Activated naive CD8-positive, alpha-beta T cell treated with anti-CD3 and anti-CD28 coated beads for 36 hours (primary cell): Measurements from ENCODE around the gene CCDC63. TPM values are rescaled to one million over a fixed set of nuclear protein-coding genes. Genes with fewer than 3 reads are reported as not detected.

ENCODE experiments used
- DNase-seq: peaks from one replicate; pipeline ENCODE4 v3.0.0; 2021
- H3K27ac Mint-ChIP-seq: one replicate; pipeline ENCODE4 v1.8.0; 2022; ENCODE audit warnings: mild to moderate bottlenecking, moderate library complexity, mixed read lengths
- H3K27me3 Mint-ChIP-seq: one replicate; pipeline ENCODE4 v1.8.0; 2022; ENCODE audit warnings: mild to moderate bottlenecking, mixed read lengths
- H3K36me3 Mint-ChIP-seq: one replicate; pipeline ENCODE4 v1.8.0; 2021; ENCODE audit warnings: mild to moderate bottlenecking, mixed read lengths
- H3K4me1 Mint-ChIP-seq: one replicate; pipeline ENCODE4 v1.8.0; 2021; ENCODE audit warnings: mixed read lengths
- H3K4me3 Mint-ChIP-seq: one replicate; pipeline ENCODE4 v1.8.0; 2022; ENCODE audit warnings: mild to moderate bottlenecking, moderate library complexity, mixed read lengths
- H3K9me3 Mint-ChIP-seq: one replicate; pipeline ENCODE4 v1.8.0; 2022; ENCODE audit warnings: mixed read lengths
- total RNA-seq, 2 experiments: library from RNA; stranded (reverse); gene quantifications; one replicate each; pipeline ENCODE4 v1.2.3, GENCODE V29; 2021

Gene CCDC63
- total RNA-seq, 2 experiments from 2014 or later, result not detected

DNA sequence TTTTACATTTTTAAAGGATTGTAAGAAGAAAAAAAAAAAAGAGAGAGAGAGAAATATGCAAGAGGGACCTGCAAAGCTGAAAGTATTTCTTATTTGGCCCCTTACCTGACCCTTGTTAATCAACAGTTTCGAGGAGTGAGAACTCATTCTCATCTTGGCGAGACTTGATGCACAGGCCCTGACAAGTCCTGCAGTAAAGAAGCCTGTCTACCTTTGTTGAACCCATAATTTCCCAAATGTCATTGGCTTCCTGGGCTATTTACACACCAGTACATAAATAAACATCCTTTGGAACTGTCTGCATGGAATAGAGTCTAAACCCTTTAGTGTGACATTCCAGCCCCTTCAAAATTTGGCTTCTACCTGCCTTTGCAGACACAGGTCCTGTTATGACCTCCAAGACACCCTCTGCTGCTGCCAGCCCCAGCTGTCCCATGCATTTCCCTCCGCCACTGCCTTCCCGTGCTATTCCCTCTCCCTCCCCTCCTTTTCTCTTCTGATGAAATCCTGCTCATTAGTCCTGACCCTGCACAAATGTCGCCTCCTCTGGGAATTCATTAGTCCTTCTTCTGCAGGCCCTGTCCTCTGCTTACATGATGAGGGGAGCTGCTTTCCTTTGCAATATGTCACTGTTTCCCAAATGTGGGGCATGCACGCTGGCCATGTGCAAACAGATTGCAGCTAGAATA is 38.5 kb downstream of the CCDC63 start:
- Mint-ChIP-seq H3K27me3 (no peaks in the 10 kb centered on the region), H3K27ac (no peak overlapping the region), H3K4me1 (peaks cover 4% of the 10 kb centered on the region), H3K4me3 (no peak overlapping the region), H3K36me3 (no peaks in the 10 kb centered on the region), H3K9me3 (no peaks in the 10 kb centered on the region)
- DNase-seq, result no peak

DNA sequence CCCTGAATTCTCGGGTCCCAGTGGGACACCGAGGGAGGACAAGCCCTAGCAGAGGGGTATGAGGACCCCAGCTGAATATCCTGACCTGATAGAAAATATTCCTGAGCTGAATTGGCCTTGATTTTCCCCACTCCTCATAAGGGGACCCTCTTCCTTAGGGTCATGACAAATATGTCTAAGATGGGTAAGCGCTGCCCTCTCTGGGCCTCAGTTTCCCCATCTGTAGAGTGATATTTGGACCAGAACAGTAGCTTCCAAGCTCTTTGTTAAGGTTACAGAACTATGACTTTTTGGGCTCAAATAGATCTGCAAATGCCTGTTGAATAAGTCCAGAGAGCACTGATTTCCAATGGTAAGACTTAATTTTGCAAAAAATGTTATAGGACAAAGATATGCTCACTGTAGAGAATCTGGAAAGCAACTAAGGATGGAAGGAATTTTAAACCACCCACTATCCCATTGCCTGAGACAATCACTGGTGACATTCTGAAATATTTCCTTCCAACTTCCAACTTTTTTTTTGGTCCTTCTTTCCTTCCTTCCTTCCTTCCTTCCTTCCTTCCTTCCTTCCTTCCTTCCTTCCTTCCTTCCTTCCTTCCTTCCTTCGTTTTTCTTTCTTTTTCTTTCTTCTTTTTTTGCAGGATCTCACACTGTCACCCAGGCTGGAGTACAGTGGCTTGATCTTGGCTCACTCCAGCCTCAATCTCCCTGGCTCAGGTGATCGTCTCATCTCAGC is 41.6 kb downstream of the CCDC63 start:
- Mint-ChIP-seq H3K9me3 (no peaks in the 10 kb centered on the region), H3K4me3 (peak overlapping the region; percentile 84), H3K36me3 (no peaks in the 10 kb centered on the region), H3K4me1 (peaks cover 9% of the 10 kb centered on the region), H3K27ac (no peak overlapping the region), H3K27me3 (peaks cover 6% of the 10 kb centered on the region)
- no peak for DNase-seq

DNA sequence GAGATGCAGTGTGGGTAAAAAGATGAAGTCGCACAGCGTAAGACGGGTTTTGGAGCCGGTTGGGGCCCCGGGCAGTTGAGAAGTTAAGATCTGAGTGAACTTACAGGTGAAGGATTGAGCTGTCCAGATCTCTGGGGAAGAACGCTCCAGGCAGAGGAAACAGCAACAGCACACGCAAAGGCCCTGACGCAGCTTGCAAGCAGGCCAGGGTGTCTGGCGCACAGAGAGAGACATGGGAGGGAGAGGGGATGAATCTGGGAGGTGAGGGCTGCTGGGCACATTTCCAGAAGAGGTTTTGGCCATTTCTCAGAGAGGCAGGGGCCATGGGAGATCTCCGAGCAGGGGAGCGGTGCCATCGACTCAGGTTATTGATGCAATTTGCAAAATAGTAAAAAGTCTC is 42.6 kb downstream of the CCDC63 start:
- peaks cover 13% of the 10 kb centered on the region for H3K27me3 Mint-ChIP-seq

DNA sequence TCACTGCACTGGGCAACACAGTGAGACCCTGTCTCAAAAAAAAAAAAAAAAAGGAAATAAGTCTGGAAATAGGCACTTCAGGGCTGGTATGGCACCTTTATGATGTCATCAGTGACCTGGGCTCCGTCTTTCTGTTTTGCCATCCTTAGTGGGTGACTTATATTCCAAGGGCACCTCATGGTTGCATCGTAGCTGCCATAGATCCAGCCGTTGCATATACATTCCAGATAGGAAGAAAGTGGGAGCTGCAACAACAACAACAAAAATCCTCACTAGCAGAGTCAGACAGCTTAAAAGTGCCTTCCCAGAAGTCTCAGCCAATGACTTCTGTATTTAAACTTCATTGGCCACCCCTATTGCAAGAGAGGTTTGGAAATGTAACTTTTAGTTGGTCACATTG is 47.2 kb downstream of the CCDC63 start:
- peaks cover 23% of the 10 kb centered on the region for H3K27me3 Mint-ChIP-seq
- H3K4me3 Mint-ChIP-seq, result no peak overlapping the region
- peaks cover 15% of the 10 kb centered on the region for H3K4me1 Mint-ChIP-seq
- no peak overlapping the region for H3K27ac Mint-ChIP-seq
- no peaks in the 10 kb centered on the region for H3K36me3 Mint-ChIP-seq
- no peak for DNase-seq
- H3K9me3 Mint-ChIP-seq, result no peaks in the 10 kb centered on the region

More for the DNA sequence above, 42.6 kb downstream of the CCDC63 start:
- Mint-ChIP-seq H3K4me3 (no peak overlapping the region), H3K27ac (no peak overlapping the region), H3K36me3 (no peaks in the 10 kb centered on the region), H3K9me3 (no peaks in the 10 kb centered on the region), H3K4me1 (peaks cover 14% of the 10 kb centered on the region)
- no peak for DNase-seq

DNA sequence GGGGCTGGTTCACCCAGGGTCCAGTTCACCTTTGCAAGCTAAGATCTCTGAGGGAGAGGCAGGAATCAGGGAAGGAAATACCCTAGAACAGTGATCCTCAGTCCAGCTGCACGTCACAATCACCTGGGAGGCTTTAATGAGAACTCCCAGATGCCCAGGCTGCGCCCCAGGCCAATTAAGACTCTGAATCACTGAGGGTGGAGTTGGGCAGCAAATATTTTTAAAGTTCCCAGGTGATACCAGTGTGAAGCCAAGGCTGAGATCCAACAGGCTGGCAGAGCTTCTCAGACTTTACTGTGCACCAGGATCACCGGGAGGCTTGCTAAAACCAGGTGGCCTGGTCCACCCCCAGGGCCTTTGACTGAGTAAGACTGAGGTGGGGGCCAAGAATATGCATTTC is 49.8 kb downstream of the CCDC63 start:
- Mint-ChIP-seq H3K27me3 (peaks cover 23% of the 10 kb centered on the region), H3K27ac (no peak overlapping the region), H3K36me3 (no peaks in the 10 kb centered on the region), H3K9me3 (no peaks in the 10 kb centered on the region), H3K4me1 (peaks cover 15% of the 10 kb centered on the region), H3K4me3 (no peak overlapping the region)
- DNase-seq, result no peak

DNA sequence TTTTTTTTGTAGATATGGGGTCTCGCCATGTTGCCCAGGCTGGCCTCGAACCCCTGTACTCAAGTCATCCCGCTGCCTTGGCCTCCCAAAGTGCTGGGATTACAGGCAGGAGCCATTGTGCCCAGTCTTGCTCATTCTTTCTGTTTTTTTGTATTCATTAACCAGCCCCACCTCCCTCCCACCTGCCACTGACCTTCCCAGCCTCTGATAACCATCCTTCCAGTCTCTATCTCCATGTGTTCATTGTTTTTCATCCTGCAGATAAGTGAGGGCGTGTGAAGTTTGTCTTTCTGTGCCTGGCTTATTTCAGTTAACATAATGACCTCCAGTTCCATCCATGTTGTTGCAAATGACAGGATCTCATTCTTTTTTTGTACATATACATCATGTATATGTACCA is 54.6 kb downstream of the CCDC63 start:
- Mint-ChIP-seq H3K4me3 (no peak overlapping the region), H3K27me3 (no peaks in the 10 kb centered on the region), H3K4me1 (no peaks in the 10 kb centered on the region), H3K36me3 (no peaks in the 10 kb centered on the region), H3K27ac (no peak overlapping the region), H3K9me3 (no peaks in the 10 kb centered on the region)
- DNase-seq, result no peak

DNA sequence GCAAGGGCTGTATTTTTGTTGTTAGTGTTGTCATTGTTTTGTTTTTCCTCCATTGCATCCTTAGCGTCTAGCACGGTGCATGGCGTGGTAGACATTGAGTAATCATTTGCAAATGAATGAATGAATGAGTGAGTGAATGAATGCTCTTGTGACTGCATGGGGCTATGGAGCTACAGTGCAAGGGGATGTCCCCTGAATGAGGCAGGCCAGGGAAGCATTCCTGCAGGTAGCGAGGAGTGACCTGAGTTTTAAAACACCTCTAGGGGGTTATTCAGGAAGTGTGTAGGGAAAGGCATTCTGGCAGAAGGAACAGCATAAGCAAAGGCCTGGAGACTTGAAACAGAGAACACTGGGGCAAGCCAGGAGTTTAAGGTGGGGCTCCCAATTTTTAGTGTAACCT is 56.7 kb downstream of the CCDC63 start:
- no peak for DNase-seq
- Mint-ChIP-seq H3K4me1 (no peaks in the 10 kb centered on the region), H3K9me3 (no peaks in the 10 kb centered on the region), H3K36me3 (no peaks in the 10 kb centered on the region), H3K4me3 (no peak overlapping the region), H3K27me3 (no peaks in the 10 kb centered on the region), H3K27ac (no peak overlapping the region)

DNA sequence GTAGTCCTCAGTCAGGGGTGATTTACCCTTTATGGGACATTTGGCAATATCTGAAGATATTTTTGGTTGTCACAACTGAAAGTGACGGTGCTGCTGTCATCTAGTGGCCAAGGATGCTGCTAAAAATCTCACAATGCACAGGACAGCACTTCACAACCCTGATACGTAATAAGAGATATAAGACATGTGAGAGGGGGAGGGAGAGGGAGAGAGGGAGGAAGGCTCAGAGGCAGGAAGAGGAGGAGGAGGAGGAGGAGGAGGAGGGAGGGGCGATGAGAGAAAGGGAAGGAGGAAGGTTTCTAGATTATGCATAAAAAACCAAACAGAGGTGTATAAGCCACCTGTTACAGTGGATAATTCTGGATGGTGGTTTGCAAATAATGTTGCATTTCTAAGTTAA is 59.3 kb downstream of the CCDC63 start:
- no peak for DNase-seq
- Mint-ChIP-seq H3K4me1 (no peaks in the 10 kb centered on the region), H3K27me3 (no peaks in the 10 kb centered on the region), H3K27ac (no peak overlapping the region), H3K36me3 (no peaks in the 10 kb centered on the region), H3K4me3 (no peak overlapping the region), H3K9me3 (no peaks in the 10 kb centered on the region)

DNA sequence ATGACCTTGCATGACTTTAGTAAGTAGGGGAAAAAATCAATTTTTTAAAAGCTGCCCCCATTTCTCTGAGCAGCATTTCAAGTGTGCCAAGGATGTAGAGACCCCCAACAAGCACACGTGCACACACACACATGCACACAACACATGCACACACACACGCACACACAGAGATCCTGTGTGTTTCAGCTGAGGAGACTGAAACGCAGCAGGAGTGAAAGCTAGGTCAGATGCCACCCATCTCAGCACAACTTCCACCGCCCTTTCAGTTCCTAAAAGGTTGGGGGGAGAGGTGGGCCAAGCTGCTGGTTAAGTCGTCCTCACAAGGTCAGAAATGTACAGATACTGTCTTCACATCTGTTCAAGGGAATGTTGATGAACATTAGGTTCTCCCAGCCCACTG is 59.7 kb downstream of the CCDC63 start:
- H3K4me1 Mint-ChIP-seq, result no peaks in the 10 kb centered on the region
- no peaks in the 10 kb centered on the region for H3K9me3 Mint-ChIP-seq

DNA sequence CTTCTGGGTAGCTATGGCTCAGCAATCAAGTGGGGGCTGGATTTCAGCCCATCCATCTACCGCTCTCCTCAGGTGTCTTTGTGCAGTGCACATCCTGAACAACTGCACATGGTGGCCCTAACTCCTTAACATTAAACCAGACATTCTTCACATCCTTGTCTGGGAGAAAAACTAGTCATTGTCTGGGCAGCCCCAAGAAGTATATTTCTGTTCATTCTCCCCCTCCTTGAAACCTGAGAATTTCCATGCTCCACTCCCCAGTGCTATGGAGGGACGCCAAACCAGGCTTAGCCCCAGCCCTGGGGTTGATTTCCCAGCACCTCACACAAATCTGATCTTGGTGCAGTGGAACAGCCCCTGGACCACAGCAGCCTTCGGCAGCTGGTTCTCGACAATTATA is 60.2 kb downstream of the CCDC63 start:
- Mint-ChIP-seq H3K4me1 (no peaks in the 10 kb centered on the region), H3K27ac (no peak overlapping the region), H3K4me3 (no peak overlapping the region), H3K9me3 (no peaks in the 10 kb centered on the region), H3K36me3 (no peaks in the 10 kb centered on the region), H3K27me3 (no peaks in the 10 kb centered on the region)
- no peak for DNase-seq

More for the DNA sequence above, 59.7 kb downstream of the CCDC63 start:
- no peak overlapping the region for H3K27ac Mint-ChIP-seq
- DNase-seq, result no peak
- no peaks in the 10 kb centered on the region for H3K27me3 Mint-ChIP-seq
- H3K4me3 Mint-ChIP-seq, result no peak overlapping the region
- no peaks in the 10 kb centered on the region for H3K36me3 Mint-ChIP-seq

DNA sequence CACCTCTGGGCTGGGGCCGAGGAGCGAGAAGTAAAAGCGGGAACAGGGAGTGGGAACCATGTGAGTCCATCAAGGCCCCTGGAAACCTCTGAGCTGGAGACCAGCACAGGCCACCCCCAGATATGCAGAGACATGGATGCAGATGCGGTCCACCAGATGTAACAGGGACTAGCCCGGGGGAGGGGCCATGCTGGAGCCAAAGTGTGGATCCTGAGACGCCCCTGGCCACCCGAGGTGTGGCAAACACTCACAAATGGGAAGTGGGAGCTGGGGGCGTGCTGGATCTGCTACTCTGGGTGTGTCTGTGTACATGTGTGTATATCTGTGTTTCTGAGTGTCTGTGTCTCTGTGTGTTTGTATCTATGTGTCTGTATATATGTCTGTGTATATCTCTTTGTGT is 60.8 kb downstream of the CCDC63 start:
- DNase-seq, result no peak
- H3K36me3 Mint-ChIP-seq, result no peaks in the 10 kb centered on the region
- no peak overlapping the region for H3K27ac Mint-ChIP-seq
- H3K27me3 Mint-ChIP-seq, result no peaks in the 10 kb centered on the region
- H3K9me3 Mint-ChIP-seq, result no peaks in the 10 kb centered on the region
- H3K4me3 Mint-ChIP-seq, result no peak overlapping the region
- H3K4me1 Mint-ChIP-seq, result no peaks in the 10 kb centered on the region

DNA sequence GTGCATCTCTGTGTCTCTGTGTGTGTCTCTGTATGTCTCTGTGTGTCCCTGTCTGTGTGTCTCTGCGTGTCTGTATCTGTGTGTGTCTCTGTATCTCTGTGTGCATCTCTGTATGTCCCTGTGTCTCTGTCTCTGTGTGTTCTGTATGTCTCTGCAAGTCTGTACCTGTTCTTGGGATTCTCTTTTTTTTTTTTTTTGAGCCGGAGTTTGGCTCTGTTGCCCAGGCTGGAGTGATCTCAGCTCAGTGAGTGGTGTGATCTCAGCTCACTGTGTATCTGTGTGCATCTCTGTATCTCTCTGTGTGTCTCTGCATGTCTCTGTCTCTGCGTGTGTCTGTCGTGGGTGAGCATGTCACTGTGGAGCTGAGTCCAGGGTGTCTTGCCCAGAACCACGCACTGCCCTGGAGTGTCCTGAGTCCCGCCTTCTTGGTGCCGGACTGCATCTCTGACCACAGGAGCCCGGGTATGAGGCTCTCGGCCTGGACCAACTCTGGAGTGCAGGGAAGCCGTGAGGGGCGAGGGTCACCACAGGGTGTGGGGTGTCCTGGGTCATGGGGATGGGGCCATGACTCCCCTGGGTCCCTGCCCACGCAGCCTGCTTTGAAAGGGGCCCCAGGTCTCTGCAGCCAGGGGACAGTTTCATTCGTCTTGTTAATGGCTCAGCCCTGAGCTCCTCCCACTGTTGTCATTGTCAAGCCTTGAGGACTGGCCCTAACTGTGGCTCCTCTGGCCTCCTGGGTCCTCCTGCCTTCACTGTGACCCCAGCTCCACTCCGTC is 61.8 kb downstream of the CCDC63 start:
- Mint-ChIP-seq H3K4me3 (no peak overlapping the region), H3K27me3 (no peaks in the 10 kb centered on the region), H3K27ac (no peak overlapping the region), H3K9me3 (no peaks in the 10 kb centered on the region), H3K36me3 (no peaks in the 10 kb centered on the region), H3K4me1 (no peaks in the 10 kb centered on the region)
- DNase-seq, result no peak

DNA sequence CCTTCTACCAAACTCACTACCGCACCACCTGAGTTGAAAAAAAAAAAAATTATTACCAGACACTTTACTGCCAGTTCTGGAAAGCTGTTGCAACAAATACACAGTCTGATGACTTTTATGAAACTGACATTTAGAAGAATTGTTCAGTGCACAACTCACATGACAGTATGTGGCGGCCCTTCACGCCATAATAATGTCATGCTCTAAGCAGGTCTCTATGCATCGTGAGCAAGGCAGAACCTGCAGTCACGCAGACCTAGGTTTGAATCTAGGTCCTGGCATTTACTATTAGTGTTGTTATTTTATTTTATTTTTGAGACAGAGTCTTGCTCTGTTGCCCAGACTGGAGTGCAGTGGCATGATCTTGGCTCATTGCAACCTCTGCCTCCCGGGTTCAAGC is 65.5 kb downstream of the CCDC63 start:
- Mint-ChIP-seq H3K9me3 (no peaks in the 10 kb centered on the region), H3K4me1 (no peaks in the 10 kb centered on the region), H3K27me3 (no peaks in the 10 kb centered on the region), H3K36me3 (no peaks in the 10 kb centered on the region), H3K27ac (no peak overlapping the region), H3K4me3 (no peak overlapping the region)
- DNase-seq, result no peak

DNA sequence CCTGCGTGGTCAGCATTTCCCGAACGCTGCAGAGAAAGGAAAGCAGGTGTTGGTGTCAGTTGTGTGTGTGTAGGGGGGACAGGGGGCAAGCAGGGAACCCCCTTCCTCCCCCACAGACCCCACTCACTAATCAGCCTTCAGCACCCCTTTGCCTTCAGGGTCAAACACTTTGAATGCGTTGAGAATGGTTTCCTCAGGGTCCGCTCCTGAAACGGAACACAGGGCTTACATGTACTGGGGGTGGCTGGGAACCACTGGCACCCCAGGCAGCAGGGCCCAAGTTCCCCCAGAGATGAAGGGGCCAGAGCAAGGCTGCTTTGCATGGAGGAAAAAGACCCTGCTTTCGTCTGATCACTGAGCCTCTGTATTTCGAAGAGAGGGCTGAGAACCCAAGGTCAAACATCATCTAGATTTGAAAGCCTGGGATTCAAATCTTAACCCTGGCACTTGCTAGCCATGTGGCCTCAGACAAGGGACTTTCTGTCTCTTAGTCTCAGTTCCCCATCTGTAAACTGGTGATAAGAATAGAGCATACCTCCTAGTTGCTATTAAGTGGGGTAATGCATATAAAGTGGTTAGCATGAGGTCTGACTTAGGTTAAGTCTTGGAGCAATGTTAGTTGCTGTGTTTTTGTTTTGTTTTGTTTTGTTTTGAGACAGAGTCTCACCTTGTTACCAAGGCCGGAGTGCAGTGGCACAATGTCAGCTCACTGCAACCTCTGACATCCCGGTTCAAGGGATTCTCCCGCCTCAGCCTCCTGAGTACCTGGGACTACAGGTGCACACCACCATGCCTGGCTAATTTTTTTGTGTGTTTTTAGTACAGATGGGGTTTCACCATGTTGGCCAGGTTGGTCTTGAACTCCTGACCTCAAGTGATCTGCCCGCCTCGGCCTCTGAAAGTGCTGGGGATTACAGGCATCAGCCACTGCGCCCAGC is 66.6 kb downstream of the CCDC63 start:
- Mint-ChIP-seq H3K27ac (peak overlapping the region; percentile 45), H3K27me3 (no peaks in the 10 kb centered on the region), H3K4me3 (no peak overlapping the region), H3K36me3 (no peaks in the 10 kb centered on the region), H3K4me1 (no peaks in the 10 kb centered on the region), H3K9me3 (no peaks in the 10 kb centered on the region)
- no peak for DNase-seq
